ENCODE measurements around the gene RIMBP2. TPM values are rescaled to one million over a fixed set of nuclear protein-coding genes. Genes with fewer than 3 reads are reported as not detected.

Gene RIMBP2
- total and polyA plus RNA-seq, 9 of the 15 experiments (the other 6 are each of a cell fraction or from before 2014, with no cell fraction given) = not detected

DNA sequence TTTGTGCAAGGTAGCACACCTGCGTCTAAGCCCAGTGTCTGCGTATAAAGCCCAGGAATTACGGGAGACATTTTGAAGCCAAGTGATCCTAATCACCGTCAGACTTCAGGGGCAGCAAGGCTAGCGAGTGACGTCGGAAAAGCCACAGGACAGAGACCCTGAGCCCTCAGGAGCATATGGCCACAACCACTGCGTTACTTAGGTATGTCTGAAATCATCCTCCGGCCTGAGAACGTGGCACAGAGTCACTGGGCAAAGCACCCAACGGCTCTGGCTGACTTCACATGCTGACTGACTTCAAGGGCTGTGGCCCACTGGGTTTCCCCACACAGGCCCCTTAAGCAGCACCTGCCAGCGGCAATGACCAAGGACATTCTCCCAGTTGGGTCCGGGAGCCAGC, 71.5 kb downstream of the RIMBP2 start:
- Histone ChIP-seq H3K36me3 (ENCODE audit: control insufficient read depth, insufficient read depth, low read length) (no peaks in the 10 kb centered on the region), H3K9ac (ENCODE audit: insufficient read depth in 1 of 2, low read depth in 2 of 2, low read length in 2 of 2) (no peak overlapping the region), H3K27ac (ENCODE audit: extremely low read depth, low read depth, low read length) (no peak overlapping the region), H3K4me2 (ENCODE audit: insufficient read depth, low read length) (no peak overlapping the region), H3K9me1 (ENCODE audit: control insufficient read depth, insufficient read depth, low read length) (no peaks in the 10 kb centered on the region), H3K27me3 (ENCODE audit: control insufficient read depth in 2 of 2, insufficient read depth in 2 of 2, low read length in 2 of 2) (peaks cover 46 to 85% of the 10 kb centered on the region in 2 experiments), H4K20me1 (replicated peaks; ENCODE audit: control insufficient read depth, insufficient read depth, low read length) (0 out of 2 replicates have a peak, but pooled peaks cover 6% of the 10 kb centered on the region), H3K4me3 (no peak overlapping the region), H2AFZ (ENCODE audit: low read depth, low read length) (no peak overlapping the region), H3K9me3 (replicated peaks; ENCODE audit: control insufficient read depth, insufficient read depth, low read depth, low read length) (no peaks in the 10 kb centered on the region), H3K4me1 (replicated peaks in 1 of 2; ENCODE audit: control insufficient read depth in 2 of 2, insufficient read depth in 2 of 2, low read length in 2 of 2) (peaks cover 0 to 5% of the 10 kb centered on the region in 2 experiments; a peak in 2 of 5 replicates), H3K79me2 (ENCODE audit: control insufficient read depth, insufficient read depth, low read length) (no peaks in the 10 kb centered on the region)
- DNase-seq (ENCODE audit: extremely low read depth in 1 of 4, low spot score in 3 of 4) = no peak
- ATAC-seq = no peak
- ChIA-PET CTCF (ENCODE audit: low intra/inter-chr PET ratio) (no interaction called here), POLR2A (no interaction called here)
- 4% methylated on average over 13 of the region's 13 CpGs for WGBS (ENCODE audit: insufficient coverage, low coverage, missing lambda C conversion rate)
- intact Hi-C loops (cut with micrococcal nuclease) (no loop called here), in situ Hi-C loops (cut with MboI) (no loop called here)
- BruUV-seq (replicated peaks) = no TSS peak
- no peak for FAIRE-seq
- TF ChIP-seq RBM25 (IDR thresholded peaks at IDR 0.05; ENCODE audit: low read depth, low read length, severe bottlenecking) = no peak
- TF ChIP-seq LARP7 (IDR thresholded peaks at IDR 0.05) = no peak
- no peak for TF ChIP-seq SREBF2 (CRISPR knock-in tag; IDR thresholded peaks at IDR 0.05)
- TF ChIP-seq ZBTB1 (CRISPR knock-in tag; IDR thresholded peaks at IDR 0.05; ENCODE audit: borderline replicate concordance, low read depth) = no peak
- TF ChIP-seq POLR2A (conservative IDR thresholded peaks at IDR 0.05) = no peak
- no peak for TF ChIP-seq HNRNPK (IDR thresholded peaks at IDR 0.05; ENCODE audit: low read depth, low read length, poor library complexity, severe bottlenecking)
- TF ChIP-seq ZNF75A (CRISPR knock-in tag; IDR thresholded peaks at IDR 0.05) = no peak
- TF ChIP-seq, protein P1, sequence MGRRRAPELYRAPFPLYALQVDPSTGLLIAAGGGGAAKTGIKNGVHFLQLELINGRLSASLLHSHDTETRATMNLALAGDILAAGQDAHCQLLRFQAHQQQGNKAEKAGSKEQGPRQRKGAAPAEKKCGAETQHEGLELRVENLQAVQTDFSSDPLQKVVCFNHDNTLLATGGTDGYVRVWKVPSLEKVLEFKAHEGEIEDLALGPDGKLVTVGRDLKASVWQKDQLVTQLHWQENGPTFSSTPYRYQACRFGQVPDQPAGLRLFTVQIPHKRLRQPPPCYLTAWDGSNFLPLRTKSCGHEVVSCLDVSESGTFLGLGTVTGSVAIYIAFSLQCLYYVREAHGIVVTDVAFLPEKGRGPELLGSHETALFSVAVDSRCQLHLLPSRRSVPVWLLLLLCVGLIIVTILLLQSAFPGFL (CRISPR knock-in tag; IDR thresholded peaks at IDR 0.05) = no peak
- TF ChIP-seq TOE1 (IDR thresholded peaks at IDR 0.05; ENCODE audit: borderline replicate concordance) = no peak
- no peak for TF ChIP-seq TOE1 (CRISPR knock-in tag; IDR thresholded peaks at IDR 0.05; ENCODE audit: borderline replicate concordance, low read depth)
- no peak for TF ChIP-seq U2AF1 (optimal IDR thresholded peaks at IDR 0.05; ENCODE audit: low read depth, low read length)
- TF ChIP-seq, protein P2, sequence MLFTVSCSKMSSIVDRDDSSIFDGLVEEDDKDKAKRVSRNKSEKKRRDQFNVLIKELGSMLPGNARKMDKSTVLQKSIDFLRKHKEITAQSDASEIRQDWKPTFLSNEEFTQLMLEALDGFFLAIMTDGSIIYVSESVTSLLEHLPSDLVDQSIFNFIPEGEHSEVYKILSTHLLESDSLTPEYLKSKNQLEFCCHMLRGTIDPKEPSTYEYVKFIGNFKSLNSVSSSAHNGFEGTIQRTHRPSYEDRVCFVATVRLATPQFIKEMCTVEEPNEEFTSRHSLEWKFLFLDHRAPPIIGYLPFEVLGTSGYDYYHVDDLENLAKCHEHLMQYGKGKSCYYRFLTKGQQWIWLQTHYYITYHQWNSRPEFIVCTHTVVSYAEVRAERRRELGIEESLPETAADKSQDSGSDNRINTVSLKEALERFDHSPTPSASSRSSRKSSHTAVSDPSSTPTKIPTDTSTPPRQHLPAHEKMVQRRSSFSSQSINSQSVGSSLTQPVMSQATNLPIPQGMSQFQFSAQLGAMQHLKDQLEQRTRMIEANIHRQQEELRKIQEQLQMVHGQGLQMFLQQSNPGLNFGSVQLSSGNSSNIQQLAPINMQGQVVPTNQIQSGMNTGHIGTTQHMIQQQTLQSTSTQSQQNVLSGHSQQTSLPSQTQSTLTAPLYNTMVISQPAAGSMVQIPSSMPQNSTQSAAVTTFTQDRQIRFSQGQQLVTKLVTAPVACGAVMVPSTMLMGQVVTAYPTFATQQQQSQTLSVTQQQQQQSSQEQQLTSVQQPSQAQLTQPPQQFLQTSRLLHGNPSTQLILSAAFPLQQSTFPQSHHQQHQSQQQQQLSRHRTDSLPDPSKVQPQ (CRISPR knock-in tag; IDR thresholded peaks at IDR 0.05; ENCODE audit: borderline replicate concordance) = no peak
- TF ChIP-seq SP2 (IDR thresholded peaks at IDR 0.05; ENCODE audit: extremely low read depth, low read depth, low read length, poor library complexity, severe bottlenecking) = no peak
- TF ChIP-seq, protein P3, sequence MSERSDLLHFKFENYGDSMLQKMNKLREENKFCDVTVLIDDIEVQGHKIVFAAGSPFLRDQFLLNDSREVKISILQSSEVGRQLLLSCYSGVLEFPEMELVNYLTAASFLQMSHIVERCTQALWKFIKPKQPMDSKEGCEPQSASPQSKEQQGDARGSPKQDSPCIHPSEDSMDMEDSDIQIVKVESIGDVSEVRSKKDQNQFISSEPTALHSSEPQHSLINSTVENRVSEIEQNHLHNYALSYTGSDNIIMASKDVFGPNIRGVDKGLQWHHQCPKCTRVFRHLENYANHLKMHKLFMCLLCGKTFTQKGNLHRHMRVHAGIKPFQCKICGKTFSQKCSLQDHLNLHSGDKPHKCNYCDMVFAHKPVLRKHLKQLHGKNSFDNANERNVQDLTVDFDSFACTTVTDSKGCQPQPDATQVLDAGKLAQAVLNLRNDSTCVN (CRISPR knock-in tag; IDR thresholded peaks at IDR 0.05) = no peak
- TF ChIP-seq, protein P4, sequence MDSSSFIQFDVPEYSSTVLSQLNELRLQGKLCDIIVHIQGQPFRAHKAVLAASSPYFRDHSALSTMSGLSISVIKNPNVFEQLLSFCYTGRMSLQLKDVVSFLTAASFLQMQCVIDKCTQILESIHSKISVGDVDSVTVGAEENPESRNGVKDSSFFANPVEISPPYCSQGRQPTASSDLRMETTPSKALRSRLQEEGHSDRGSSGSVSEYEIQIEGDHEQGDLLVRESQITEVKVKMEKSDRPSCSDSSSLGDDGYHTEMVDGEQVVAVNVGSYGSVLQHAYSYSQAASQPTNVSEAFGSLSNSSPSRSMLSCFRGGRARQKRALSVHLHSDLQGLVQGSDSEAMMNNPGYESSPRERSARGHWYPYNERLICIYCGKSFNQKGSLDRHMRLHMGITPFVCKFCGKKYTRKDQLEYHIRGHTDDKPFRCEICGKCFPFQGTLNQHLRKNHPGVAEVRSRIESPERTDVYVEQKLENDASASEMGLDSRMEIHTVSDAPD (CRISPR knock-in tag; IDR thresholded peaks at IDR 0.05) = no peak
- no peak for TF ChIP-seq SNIP1 (IDR thresholded peaks at IDR 0.05; ENCODE audit: low read depth)

Data from K562 (cell line).